ENCODE measurements around the gene IL15RA. TPM values are rescaled to one million over a fixed set of nuclear protein-coding genes. Genes with fewer than 3 reads are reported as not detected.

IL15RA gene
- total and polyA plus RNA-seq, 10 of the 15 experiments (the other 5 are each of a cell fraction or from before 2014, with no cell fraction given), result 2.0 to 14.8 (median 12.1) TPM

DNA sequence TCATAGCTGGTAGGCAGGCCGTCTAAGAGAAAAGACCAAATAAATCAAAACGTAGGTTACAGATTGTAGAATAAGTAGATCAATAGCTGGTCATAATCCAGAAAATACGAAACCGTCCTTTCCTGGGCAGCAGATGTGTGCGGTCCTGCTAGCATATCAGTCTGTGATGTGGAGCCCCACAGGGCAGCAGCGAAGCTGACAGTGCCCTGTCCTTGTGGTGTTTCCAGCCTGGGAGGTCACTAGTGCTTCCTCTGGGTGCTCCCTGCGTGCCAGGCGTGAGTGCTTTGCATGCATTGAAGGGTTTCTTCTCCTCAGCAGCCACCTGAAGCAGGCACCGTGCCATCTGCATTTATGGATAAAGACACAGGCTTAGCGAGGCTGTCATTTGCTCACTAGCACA lies 41.7 kb downstream of the IL15RA start:
- WGBS (ENCODE audit: insufficient coverage, insufficient replicate concordance, low lambda C conversion rate, missing lambda C conversion rate), result 95% methylated on average over 10 of the region's 10 CpGs
- no peaks in the 10 kb centered on the region for H3K27me3 ChIP-seq (replicated peaks in 1 of 2; ENCODE audit: control insufficient read depth in 2 of 2, insufficient read depth in 2 of 2, low read length in 1 of 2)
- DNase-seq (ENCODE audit: low read depth, low spot score) (no peak), FAIRE-seq (no peak), ATAC-seq (no peak)
- no peaks in the 10 kb centered on the region for H4K20me1 ChIP-seq (ENCODE audit: control insufficient read depth, insufficient read depth)
- TSS peak; percentile 39 for BruUV-seq (replicated peaks)
- intact Hi-C loops (cut with micrococcal nuclease; ENCODE audit: unreplicated experiment) (no loop called here), in situ Hi-C loops (cut with MboI) (no loop called here)
- ChIA-PET CTCF (interaction anchor here (1.4 kb wide), 1 partner anchor 14 kb away, joined by 4 read pairs; no protein-coding TSS in a partner anchor), RAD21 (ENCODE audit: unreplicated experiment) (no interaction called here), POLR2A (no interaction called here), SMC1A (ENCODE audit: uncharacterized antibody, unreplicated experiment) (interaction anchor here (2.1 kb wide), 1 partner anchor 91 kb away, joined by 8 read pairs; no protein-coding TSS in a partner anchor)
- H3K9ac ChIP-seq (ENCODE audit: control insufficient read depth, insufficient read depth, low read length), result no peak overlapping the region
- H3K79me2 ChIP-seq (ENCODE audit: control insufficient read depth, insufficient read depth, low read length), result no peaks in the 10 kb centered on the region
- H3K27ac ChIP-seq (ENCODE audit: control insufficient read depth, insufficient read depth), result no peak overlapping the region
- no peaks in the 10 kb centered on the region; the same call in 1 of the 3 replicates for H3K9me3 ChIP-seq (replicated peaks; ENCODE audit: control insufficient read depth, insufficient read depth, low read length)
- H3K4me3 ChIP-seq, result no peak overlapping the region
- peaks cover 9 to 31% of the 10 kb centered on the region in 2 experiments for H3K36me3 ChIP-seq (ENCODE audit: control insufficient read depth in 2 of 2, insufficient read depth in 2 of 2, low read length in 1 of 2)
- no peak overlapping the region for H3K4me2 ChIP-seq (ENCODE audit: control insufficient read depth, insufficient read depth)
- TF ChIP-seq SRF (IDR thresholded peaks at IDR 0.05; ENCODE audit: low read depth in 2 of 2, low read length in 2 of 2), result no peak
- TF ChIP-seq RCOR1 (conservative IDR thresholded peaks at IDR 0.05; ENCODE audit: low read depth, low read length), result no peak
- no peak for TF ChIP-seq STAT1 (conservative IDR thresholded peaks at IDR 0.05)
- TF ChIP-seq EGR1 (IDR thresholded peaks at IDR 0.05; ENCODE audit: borderline replicate concordance in 1 of 2, low read depth in 2 of 2, low read length in 2 of 2), result no peak
- TF ChIP-seq TCF7 (IDR thresholded peaks at IDR 0.05; ENCODE audit: borderline replicate concordance), result no peak
- no peak for TF ChIP-seq PAX8 (IDR thresholded peaks at IDR 0.05)
- TF ChIP-seq ESRRA (IDR thresholded peaks at IDR 0.05; ENCODE audit: low read length), result no peak
- no peak for TF ChIP-seq CHD2 (IDR thresholded peaks at IDR 0.05; ENCODE audit: borderline replicate concordance, low read depth, low read length)
- TF ChIP-seq, protein P1, sequence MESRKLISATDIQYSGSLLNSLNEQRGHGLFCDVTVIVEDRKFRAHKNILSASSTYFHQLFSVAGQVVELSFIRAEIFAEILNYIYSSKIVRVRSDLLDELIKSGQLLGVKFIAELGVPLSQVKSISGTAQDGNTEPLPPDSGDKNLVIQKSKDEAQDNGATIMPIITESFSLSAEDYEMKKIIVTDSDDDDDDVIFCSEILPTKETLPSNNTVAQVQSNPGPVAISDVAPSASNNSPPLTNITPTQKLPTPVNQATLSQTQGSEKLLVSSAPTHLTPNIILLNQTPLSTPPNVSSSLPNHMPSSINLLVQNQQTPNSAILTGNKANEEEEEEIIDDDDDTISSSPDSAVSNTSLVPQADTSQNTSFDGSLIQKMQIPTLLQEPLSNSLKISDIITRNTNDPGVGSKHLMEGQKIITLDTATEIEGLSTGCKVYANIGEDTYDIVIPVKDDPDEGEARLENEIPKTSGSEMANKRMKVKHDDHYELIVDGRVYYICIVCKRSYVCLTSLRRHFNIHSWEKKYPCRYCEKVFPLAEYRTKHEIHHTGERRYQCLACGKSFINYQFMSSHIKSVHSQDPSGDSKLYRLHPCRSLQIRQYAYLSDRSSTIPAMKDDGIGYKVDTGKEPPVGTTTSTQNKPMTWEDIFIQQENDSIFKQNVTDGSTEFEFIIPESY (IDR thresholded peaks at IDR 0.05), result no peak
- no peak for TF ChIP-seq SPI1 (IDR thresholded peaks at IDR 0.05; ENCODE audit: borderline replicate concordance, insufficient read depth, low read depth, low read length)
- no peak for TF ChIP-seq PAX5 (IDR thresholded peaks at IDR 0.05; ENCODE audit: borderline replicate concordance, low read depth, low read length)
- no peak for TF ChIP-seq ETV6 (conservative IDR thresholded peaks at IDR 0.05 in 1 of 2, IDR thresholded peaks at IDR 0.05 in 1 of 2; ENCODE audit: borderline replicate concordance in 1 of 2, low read depth in 1 of 2)
- no peak for TF ChIP-seq GABPA (IDR thresholded peaks at IDR 0.05; ENCODE audit: low read depth)
- TF ChIP-seq USF1 (IDR thresholded peaks at IDR 0.05; ENCODE audit: borderline replicate concordance, extremely low read length, insufficient read depth, low read depth, low read length), result no peak
- no peak for TF ChIP-seq SMARCA5 (IDR thresholded peaks at IDR 0.05)
- H2AFZ ChIP-seq (ENCODE audit: control insufficient read depth, low read depth, low read length), result no peak overlapping the region
- no peaks in the 10 kb centered on the region for H3K4me1 ChIP-seq (ENCODE audit: control insufficient read depth, insufficient read depth, low read length)

All from GM12878 (cell line).